MM.1S (cell line): Measurements from ENCODE around the gene NRP2.

ENCODE experiments used
- DNase-seq: peaks from one replicate; pipeline ENCODE4 v3.0.0-alpha.2; 2015
- H2AFZ ChIP-seq: fragments of 300-600 bp; sonication (generic); 2 replicates; pipeline ENCODE4 v1.6.0; 2016; ENCODE audit warnings: antibody characterized with exemption, low read length
- H3F3A ChIP-seq: fragments of 300-600 bp; sonication (generic); 2 replicates; pipeline ENCODE4 v1.6.1; 2016; ENCODE audit warnings: mild to moderate bottlenecking, antibody characterized with exemption, low read length, moderate library complexity, mixed read lengths; ENCODE audit not compliant: insufficient read depth
- H3K27ac ChIP-seq: fragments of 300-600 bp; sonication (generic); 2 replicates; pipeline ENCODE4 v1.5.1; 2016; ENCODE audit warnings: mild to moderate bottlenecking, low read length
- H3K27me3 ChIP-seq: fragments of 300-600 bp; sonication (generic); replicated peaks from 2 replicates; pipeline ENCODE4 v1.6.0; 2016; ENCODE audit warnings: low read length; ENCODE audit not compliant: insufficient read depth
- H3K36me3 ChIP-seq: fragments of 300-600 bp; sonication (generic); replicated peaks from 2 replicates; pipeline ENCODE4 v1.6.1; 2016; ENCODE audit warnings: mild to moderate bottlenecking, low read length, mixed read lengths; ENCODE audit not compliant: insufficient read depth
- H3K4me1 ChIP-seq: fragments of 300-600 bp; sonication (generic); 2 replicates; pipeline ENCODE4 v1.6.1; 2016; ENCODE audit warnings: low read length, mixed read lengths
- H3K4me2 ChIP-seq: fragments of 300-600 bp; sonication (generic); 2 replicates; pipeline ENCODE4 v1.6.0; 2016; ENCODE audit warnings: low read depth, low read length
- H3K4me3 ChIP-seq: fragments of 300-600 bp; sonication (generic); 2 replicates; pipeline ENCODE4 v1.5.1; 2016; ENCODE audit warnings: low read length, mixed read lengths
- H3K79me2 ChIP-seq: fragments of 300-600 bp; sonication (generic); 2 replicates; pipeline ENCODE4 v1.6.1; 2016; ENCODE audit warnings: mixed run types, low read length, mixed read lengths
- H3K9ac ChIP-seq: fragments of 300-600 bp; sonication (generic); 2 replicates; pipeline ENCODE4 v1.6.1; 2016; ENCODE audit warnings: low read length, mixed read lengths
- H3K9me2 ChIP-seq: fragments of 300-600 bp; sonication (generic); replicated peaks from 2 replicates; pipeline ENCODE4 v1.6.1; 2016; ENCODE audit warnings: mild to moderate bottlenecking, low read length, mixed read lengths; ENCODE audit not compliant: insufficient read depth
- H3K9me3 ChIP-seq: fragments of 300-600 bp; sonication (generic); replicated peaks from 2 replicates; pipeline ENCODE4 v1.6.1; 2016; ENCODE audit warnings: mild to moderate bottlenecking, low read length, mixed read lengths; ENCODE audit not compliant: insufficient read depth
- H4K20me1 ChIP-seq: fragments of 300-600 bp; sonication (generic); 2 replicates; pipeline ENCODE4 v1.6.1; 2016; ENCODE audit warnings: mild to moderate bottlenecking, low read length, moderate library complexity, mixed read lengths; ENCODE audit not compliant: insufficient read depth
- CTCF ChIP-seq: fragments of 300-600 bp; sonication (generic); IDR thresholded peaks from 2 replicates; pipeline ENCODE4 v1.5.1; 2016; ENCODE audit warnings: antibody characterized with exemption, low read length, mixed read lengths
- EZH2 ChIP-seq: fragments of 300-600 bp; sonication (generic); optimal IDR thresholded peaks from 2 replicates; pipeline ENCODE3; 2017; ENCODE audit warnings: low read depth, mild to moderate bottlenecking, antibody characterized with exemption, low read length, mixed read lengths
- EZH2phosphoT487 ChIP-seq: fragments of 300-600 bp; sonication (generic); IDR thresholded peaks from 2 replicates; pipeline ENCODE4 v1.6.1; 2018; ENCODE audit warnings: antibody characterized with exemption, low read length

The NRP2 gene

GRCh38 chr2:205785507-205786260 lies 103.4 kb downstream of the NRP2 start:
- Histone ChIP-seq H3K9ac (no peak overlapping the region), H3K9me2 (no peaks in the 10 kb centered on the region), H3K36me3 (no peaks in the 10 kb centered on the region), H2AFZ (no peak overlapping the region), H3F3A (peaks cover 7% of the 10 kb centered on the region; the same call in 1 of the 2 replicates), H3K27ac (no peak overlapping the region), H3K4me1 (peaks cover 19% of the 10 kb centered on the region), H3K4me2 (no peak overlapping the region), H3K9me3 (no peaks in the 10 kb centered on the region), H3K27me3 (no peaks in the 10 kb centered on the region), H3K79me2 (no peaks in the 10 kb centered on the region), H3K4me3 (no peak overlapping the region), H4K20me1 (no peaks in the 10 kb centered on the region)
- no peak for DNase-seq
- TF ChIP-seq CTCF, result no peak
- no peak for TF ChIP-seq EZH2
- no peak for TF ChIP-seq EZH2phosphoT487

GRCh38 chr2:205786976-205787375 lies 104.7 kb downstream of the NRP2 start:
- no peaks in the 10 kb centered on the region for H3K27me3 ChIP-seq
- no peak overlapping the region for H2AFZ ChIP-seq
- H3F3A ChIP-seq, result no peaks in the 10 kb centered on the region
- TF ChIP-seq EZH2phosphoT487 (no peak), CTCF (no peak), EZH2 (no peak)
- no peak overlapping the region for H3K27ac ChIP-seq
- H3K4me2 ChIP-seq, result no peak overlapping the region
- no peaks in the 10 kb centered on the region for H3K36me3 ChIP-seq
- no peaks in the 10 kb centered on the region for H3K9me3 ChIP-seq
- no peaks in the 10 kb centered on the region for H3K9me2 ChIP-seq
- DNase-seq, result no peak
- no peak overlapping the region for H3K9ac ChIP-seq
- no peaks in the 10 kb centered on the region for H3K79me2 ChIP-seq
- H3K4me3 ChIP-seq, result no peak overlapping the region
- peaks cover 6% of the 10 kb centered on the region for H3K4me1 ChIP-seq
- no peaks in the 10 kb centered on the region for H4K20me1 ChIP-seq

- Histone ChIP-seq H4K20me1 (no peaks in the 10 kb centered on the region), H3K27ac (no peak overlapping the region), H3K79me2 (no peaks in the 10 kb centered on the region), H3K36me3 (no peaks in the 10 kb centered on the region), H3K4me2 (no peak overlapping the region), H3K9me2 (no peaks in the 10 kb centered on the region), H3K9me3 (no peaks in the 10 kb centered on the region), H2AFZ (no peak overlapping the region), H3K4me1 (no peaks in the 10 kb centered on the region), H3F3A (no peaks in the 10 kb centered on the region), H3K9ac (no peak overlapping the region), H3K27me3 (no peaks in the 10 kb centered on the region), H3K4me3 (no peak overlapping the region)
- no peak for DNase-seq
- no peak for TF ChIP-seq EZH2
- TF ChIP-seq EZH2phosphoT487, result no peak
- TF ChIP-seq CTCF, result no peak
Observed at GRCh38 chr2:205787761-205788160, 105.5 kb downstream of the NRP2 start.
